IgD-negative memory B cell (primary cell): ENCODE results near the gene GFRA1. TPM values are rescaled to one million over a fixed set of nuclear protein-coding genes. Genes with fewer than 3 reads are reported as not detected.
"Not testable (repeated sequence)": the region's sequence is repeated elsewhere in the genome, so short reads cannot be mapped to it uniquely, and the experiment has no call there.

Source experiments
- H3K27ac Mint-ChIP-seq, 3 donors: one replicate each; pipeline ENCODE4 v1.8.0; 2020 to 2022; ENCODE audit warnings: mild to moderate bottlenecking in 3 of 3, mixed read lengths in 3 of 3, moderate library complexity in 1 of 3
- H3K27me3 Mint-ChIP-seq: one replicate; pipeline ENCODE4 v1.8.0; 2021; ENCODE audit warnings: mixed read lengths
- H3K36me3 Mint-ChIP-seq: one replicate; pipeline ENCODE4 v1.8.0; 2020; ENCODE audit warnings: mild to moderate bottlenecking, mixed read lengths
- H3K4me1 Mint-ChIP-seq, 3 donors: one replicate each; pipeline ENCODE4 v1.8.0; 2020 to 2022; ENCODE audit warnings: mixed read lengths in 3 of 3, mild to moderate bottlenecking in 1 of 3
- H3K4me3 Mint-ChIP-seq, 4 donors: one replicate each; pipeline ENCODE4 v1.8.0; 2020 to 2022; ENCODE audit warnings: mild to moderate bottlenecking in 4 of 4, mixed read lengths in 4 of 4, moderate library complexity in 3 of 4
- H3K9me3 Mint-ChIP-seq, 3 donors: one replicate each; pipeline ENCODE4 v1.8.0; 2020 to 2021; ENCODE audit warnings: mixed read lengths in 3 of 3, mild to moderate bottlenecking in 1 of 3
- polyA plus RNA-seq: library from polyadenylated mRNA; unstranded; fragments of 300-500 nt; fragmentation: Illumina TruSeq; gene quantifications from one replicate; pipeline ENCODE4 v1.2.3, GENCODE V29; 2021

Gene GFRA1
- polyA plus RNA-seq, 1 donor from 2014 or later = not detected

DNA sequence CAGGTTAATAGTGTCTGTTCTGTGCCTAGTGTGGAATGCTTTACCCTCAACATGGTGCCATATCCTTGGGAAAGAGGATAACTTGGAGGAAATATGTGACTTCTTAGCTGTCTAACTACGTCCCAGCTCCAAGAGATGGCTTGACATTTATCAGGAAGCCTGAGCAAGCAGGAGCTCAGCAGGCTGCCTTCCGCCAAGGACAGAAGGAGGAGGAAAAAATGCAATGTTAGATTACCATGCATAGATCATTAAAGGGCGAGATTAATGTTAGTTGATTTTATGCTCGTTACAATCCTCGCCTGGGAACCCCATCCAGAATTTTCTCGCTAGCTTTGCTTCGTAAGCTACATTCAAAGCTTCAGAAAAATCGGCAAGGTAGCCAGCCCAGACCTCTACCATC lies 97.8 kb downstream of the GFRA1 start:
- H3K36me3 Mint-ChIP-seq = peaks cover 1% of the 10 kb centered on the region
- no peak overlapping the region for H3K27ac Mint-ChIP-seq
- H3K9me3 Mint-ChIP-seq = peaks cover 0 to 2% (median 2%) of the 10 kb centered on the region in 3 donors
- no peak overlapping the region for H3K4me3 Mint-ChIP-seq
- no peaks in the 10 kb centered on the region for H3K27me3 Mint-ChIP-seq
- H3K4me1 Mint-ChIP-seq = no peaks in the 10 kb centered on the region

DNA sequence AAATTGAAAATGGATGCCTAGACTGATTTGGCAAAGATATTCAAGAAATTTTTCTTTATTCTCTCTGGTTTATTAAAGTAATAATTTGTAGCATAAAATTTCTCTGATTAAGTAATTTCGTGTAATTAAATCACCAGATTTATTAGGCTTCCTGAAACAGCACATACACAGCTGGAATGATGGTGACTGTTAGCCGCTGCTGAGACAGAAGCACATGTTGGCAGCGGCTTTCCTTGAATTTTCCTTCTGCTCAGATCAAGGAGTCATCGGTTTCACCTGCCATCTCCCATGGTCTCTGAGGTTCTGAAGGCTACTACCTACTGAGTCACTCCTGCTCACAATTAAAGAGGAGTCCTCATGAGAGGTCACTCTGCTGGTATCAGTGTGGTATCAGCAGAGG lies 101.5 kb downstream of the GFRA1 start:
- no peak overlapping the region for H3K27ac Mint-ChIP-seq

DNA sequence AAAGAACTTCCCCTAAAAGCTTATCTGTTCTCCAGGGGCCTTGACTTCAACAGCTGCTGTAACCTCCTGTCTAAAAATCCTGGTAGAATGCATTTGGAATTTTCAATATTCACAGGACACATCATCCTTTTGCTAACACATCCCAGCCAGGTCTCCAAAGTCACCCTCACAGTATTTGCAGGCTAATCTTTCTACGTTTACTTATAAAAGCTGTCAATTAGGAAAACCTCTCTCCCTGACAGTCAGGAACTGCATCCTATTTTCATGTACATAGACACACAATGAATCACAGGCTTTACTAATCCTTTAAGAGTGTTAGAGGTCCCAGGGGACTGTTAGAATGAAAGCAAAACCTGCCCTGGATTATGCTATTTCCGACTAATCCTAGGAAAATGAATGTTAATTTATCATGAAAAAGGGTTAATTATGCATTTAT lies 102.2 kb downstream of the GFRA1 start:
- H3K27me3 Mint-ChIP-seq = peaks cover 2% of the 10 kb centered on the region
- no peak overlapping the region for H3K27ac Mint-ChIP-seq
- no peak overlapping the region for H3K4me3 Mint-ChIP-seq
- no peaks in the 10 kb centered on the region for H3K36me3 Mint-ChIP-seq
- peaks cover 3 to 11% (median 5%) of the 10 kb centered on the region in 3 donors for H3K9me3 Mint-ChIP-seq
- H3K4me1 Mint-ChIP-seq = no peaks in the 10 kb centered on the region

More for the DNA sequence above, 101.5 kb downstream of the GFRA1 start:
- peaks cover 2% of the 10 kb centered on the region for H3K27me3 Mint-ChIP-seq
- H3K9me3 Mint-ChIP-seq = peaks cover 0 to 4% (median 2%) of the 10 kb centered on the region in 3 donors
- no peaks in the 10 kb centered on the region for H3K4me1 Mint-ChIP-seq
- H3K4me3 Mint-ChIP-seq = no peak overlapping the region
- H3K36me3 Mint-ChIP-seq = no peaks in the 10 kb centered on the region

DNA sequence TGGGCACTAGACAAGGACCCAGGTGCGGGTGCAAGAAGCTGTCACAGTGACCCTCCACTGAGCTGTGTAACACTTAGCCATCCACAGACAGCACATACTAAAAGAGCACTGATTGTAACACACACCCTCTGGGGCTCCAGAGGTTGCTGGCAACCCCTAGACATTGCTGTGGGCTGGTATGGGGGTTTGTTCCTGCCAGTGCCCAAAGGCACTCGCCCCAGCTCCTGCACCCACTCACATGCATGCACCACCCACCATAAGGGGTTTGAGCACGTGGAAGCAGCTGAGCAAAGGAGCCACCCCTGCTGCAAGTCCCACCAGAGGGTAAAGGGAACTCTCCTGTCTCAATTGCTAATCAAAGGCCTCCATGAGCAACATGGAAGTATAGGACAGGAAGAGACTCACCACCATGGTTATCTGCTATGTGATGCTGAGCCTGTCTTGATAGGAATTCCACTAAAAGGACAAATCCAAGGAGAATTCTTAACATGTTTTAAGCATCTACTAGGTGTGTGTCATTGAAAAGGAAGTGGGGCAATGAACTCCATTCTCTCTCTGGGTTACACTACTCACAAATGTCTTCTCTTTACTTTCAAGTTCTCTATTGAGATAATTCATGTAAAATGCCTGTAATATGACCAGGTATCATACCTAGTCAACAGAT lies 103.1 kb downstream of the GFRA1 start:
- no peak overlapping the region for H3K4me3 Mint-ChIP-seq
- H3K36me3 Mint-ChIP-seq = no peaks in the 10 kb centered on the region
- peaks cover 2% of the 10 kb centered on the region for H3K27me3 Mint-ChIP-seq
- no peak overlapping the region for H3K27ac Mint-ChIP-seq
- H3K4me1 Mint-ChIP-seq = no peaks in the 10 kb centered on the region
- peaks cover 4 to 12% (median 5%) of the 10 kb centered on the region in 3 donors for H3K9me3 Mint-ChIP-seq

DNA sequence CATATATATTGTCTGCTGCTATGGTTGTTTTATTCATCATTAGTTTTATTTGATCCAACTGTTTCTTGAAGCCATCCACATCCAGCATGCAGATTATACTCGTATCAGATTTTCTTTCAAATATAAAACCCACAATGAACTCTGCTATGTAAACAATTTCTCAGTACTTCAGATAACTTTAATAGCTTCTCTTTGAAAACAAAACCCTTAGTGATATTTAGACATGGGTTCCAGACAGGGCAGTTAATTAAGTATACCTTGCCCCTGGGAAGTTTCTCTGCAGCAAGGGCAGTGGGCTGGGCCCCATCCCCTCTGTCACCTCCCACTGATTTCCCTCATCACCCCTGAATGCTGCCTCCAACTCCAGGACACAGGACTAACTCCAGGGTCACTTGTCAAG lies 104.3 kb downstream of the GFRA1 start:
- Mint-ChIP-seq H3K27me3 (peaks cover 2% of the 10 kb centered on the region), H3K9me3 (peaks cover 5 to 12% (median 7%) of the 10 kb centered on the region in 3 donors), H3K27ac (no peak overlapping the region), H3K36me3 (no peaks in the 10 kb centered on the region), H3K4me3 (no peak overlapping the region), H3K4me1 (no peaks in the 10 kb centered on the region)

DNA sequence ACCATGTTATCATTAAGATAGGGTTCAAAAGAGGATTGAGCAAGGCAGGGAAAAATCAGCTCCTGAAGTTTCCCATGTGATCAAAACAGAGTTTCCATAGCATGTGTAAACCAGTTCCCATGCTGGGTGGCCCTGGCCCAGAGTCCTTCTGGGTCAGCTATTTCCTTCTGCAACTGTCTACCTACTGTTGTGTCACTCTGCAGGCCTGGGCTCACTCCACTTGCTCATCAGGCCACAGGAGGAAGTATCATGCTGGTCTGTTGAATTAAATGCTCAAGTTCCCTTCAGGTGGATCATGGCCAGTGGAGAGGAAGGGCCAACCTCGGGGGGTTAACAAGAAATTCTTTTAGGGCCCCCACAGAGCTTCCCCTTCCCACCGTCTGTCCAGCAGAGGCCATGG lies 104.7 kb downstream of the GFRA1 start:
- Mint-ChIP-seq H3K27ac (no peak overlapping the region), H3K9me3 (peaks cover 5 to 12% (median 7%) of the 10 kb centered on the region in 3 donors), H3K4me3 (no peak overlapping the region), H3K27me3 (peaks cover 2% of the 10 kb centered on the region), H3K36me3 (no peaks in the 10 kb centered on the region), H3K4me1 (no peaks in the 10 kb centered on the region)

DNA sequence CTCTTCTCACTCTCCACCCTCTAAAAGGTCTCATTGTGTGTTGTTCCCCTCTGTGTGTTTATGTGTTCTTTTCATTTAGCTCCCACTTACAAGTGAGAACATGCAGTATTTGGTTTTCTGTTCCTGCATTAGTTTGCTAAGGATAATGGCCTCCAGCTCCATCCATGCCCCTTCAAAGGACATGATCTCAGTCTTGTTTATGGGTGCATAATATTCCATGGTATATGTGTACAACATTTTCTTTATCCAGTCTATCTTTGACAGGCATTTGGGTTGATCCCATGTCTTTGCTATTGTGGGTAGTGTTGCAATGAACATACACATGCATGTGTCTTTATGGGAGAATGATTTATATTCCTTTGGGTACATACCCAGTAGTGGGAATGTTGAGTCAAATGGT lies 107.1 kb downstream of the GFRA1 start:
- not testable (repeated sequence) for H3K36me3 Mint-ChIP-seq, H3K27me3 Mint-ChIP-seq, H3K4me1 Mint-ChIP-seq, H3K4me3 Mint-ChIP-seq
- Mint-ChIP-seq H3K9me3 (peaks cover 5 to 12% (median 7%) of the 10 kb centered on the region in 3 donors), H3K27ac (peak overlapping the region in 1 of 3 donors; percentile 60)

DNA sequence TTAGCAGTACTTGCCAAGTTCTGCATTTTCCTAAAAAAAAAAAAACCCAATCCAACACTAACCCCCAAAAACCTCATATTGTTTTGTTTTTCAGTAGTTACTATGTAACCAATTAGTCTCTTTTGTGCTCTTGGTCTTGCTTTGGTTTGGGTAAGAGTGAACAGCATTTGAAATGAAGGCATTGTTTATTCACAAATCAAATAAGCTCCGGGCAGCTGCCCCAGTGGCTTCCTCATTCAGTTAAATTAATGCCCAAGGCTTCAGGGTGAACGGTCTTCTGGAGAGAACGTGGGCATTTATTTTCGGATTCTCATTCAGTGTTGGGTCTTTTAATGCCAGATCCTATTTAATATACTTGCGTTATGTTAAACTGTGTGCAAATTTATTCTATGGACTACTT lies 108.7 kb downstream of the GFRA1 start:
- Mint-ChIP-seq H3K36me3 (peaks cover 1% of the 10 kb centered on the region), H3K4me3 (no peak overlapping the region), H3K4me1 (no peaks in the 10 kb centered on the region), H3K27me3 (peaks cover 2% of the 10 kb centered on the region), H3K27ac (no peak overlapping the region), H3K9me3 (peaks cover 4 to 8% (median 7%) of the 10 kb centered on the region in 3 donors)

DNA sequence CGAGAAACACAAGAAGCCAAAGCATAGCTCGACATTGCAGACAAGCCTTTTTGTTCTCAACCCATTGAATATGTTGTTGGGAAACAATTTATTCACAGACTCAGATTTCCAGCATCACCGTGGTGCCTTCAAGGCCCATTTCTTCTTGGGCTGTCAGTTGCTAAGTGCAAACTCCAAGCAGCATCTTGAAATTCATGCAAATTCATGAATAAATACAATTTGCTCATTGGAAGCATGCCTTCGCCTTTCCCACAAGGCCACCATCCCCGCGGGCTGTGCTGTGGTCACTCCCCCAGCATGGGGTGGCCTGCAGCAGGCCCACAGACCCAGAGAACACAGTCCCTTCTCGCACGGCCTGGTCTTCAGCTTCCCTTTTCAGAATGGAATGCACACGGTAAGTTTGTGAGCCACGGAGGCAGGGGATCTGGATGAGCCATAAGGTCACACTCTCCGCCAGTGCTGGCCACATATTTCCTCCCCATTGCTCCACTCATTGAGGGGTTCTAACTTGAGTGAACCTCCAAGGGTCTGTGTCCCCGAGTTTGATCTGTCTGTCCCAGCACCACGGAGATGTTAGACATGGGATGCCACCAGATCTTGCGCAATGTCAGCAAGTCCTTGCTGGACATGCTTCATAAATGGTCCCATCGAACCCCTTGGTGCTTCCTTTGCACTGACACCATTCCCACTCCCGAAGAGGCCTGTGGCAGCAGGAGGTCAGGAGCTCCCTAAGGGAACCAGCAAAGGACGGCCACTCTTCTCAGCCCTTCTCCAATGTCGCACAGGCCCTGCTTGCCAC lies 109.5 kb downstream of the GFRA1 start:
- H3K4me3 Mint-ChIP-seq = no peak overlapping the region
- peaks cover 4 to 8% (median 7%) of the 10 kb centered on the region in 3 donors for H3K9me3 Mint-ChIP-seq
- no peaks in the 10 kb centered on the region for H3K4me1 Mint-ChIP-seq
- H3K27me3 Mint-ChIP-seq = peaks cover 2% of the 10 kb centered on the region
- peaks cover 1% of the 10 kb centered on the region for H3K36me3 Mint-ChIP-seq
- H3K27ac Mint-ChIP-seq = no peak overlapping the region

DNA sequence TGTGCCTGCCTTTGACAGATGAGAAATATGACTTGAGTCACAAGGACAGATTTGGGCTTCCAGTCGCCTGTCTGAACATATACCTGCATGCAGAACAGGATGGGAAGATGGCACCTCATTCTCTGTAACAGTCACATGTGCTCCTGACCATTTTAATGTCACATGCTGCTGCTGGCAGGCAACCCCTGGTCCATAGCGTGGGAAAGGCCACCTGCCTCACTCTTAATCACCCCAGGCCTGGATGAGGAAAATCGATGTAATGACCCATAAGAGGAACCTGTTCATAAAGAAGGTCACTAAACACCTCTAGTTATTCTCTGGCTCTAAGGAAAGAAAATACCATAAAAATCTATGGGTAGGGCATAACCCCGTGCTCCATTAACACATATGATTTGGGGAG lies 110.2 kb downstream of the GFRA1 start:
- H3K36me3 Mint-ChIP-seq = peaks cover 1% of the 10 kb centered on the region
- H3K27ac Mint-ChIP-seq = no peak overlapping the region
- H3K4me3 Mint-ChIP-seq = no peak overlapping the region
- peaks cover 2% of the 10 kb centered on the region for H3K27me3 Mint-ChIP-seq
- H3K4me1 Mint-ChIP-seq = no peaks in the 10 kb centered on the region
- peaks cover 4 to 8% (median 7%) of the 10 kb centered on the region in 3 donors for H3K9me3 Mint-ChIP-seq

DNA sequence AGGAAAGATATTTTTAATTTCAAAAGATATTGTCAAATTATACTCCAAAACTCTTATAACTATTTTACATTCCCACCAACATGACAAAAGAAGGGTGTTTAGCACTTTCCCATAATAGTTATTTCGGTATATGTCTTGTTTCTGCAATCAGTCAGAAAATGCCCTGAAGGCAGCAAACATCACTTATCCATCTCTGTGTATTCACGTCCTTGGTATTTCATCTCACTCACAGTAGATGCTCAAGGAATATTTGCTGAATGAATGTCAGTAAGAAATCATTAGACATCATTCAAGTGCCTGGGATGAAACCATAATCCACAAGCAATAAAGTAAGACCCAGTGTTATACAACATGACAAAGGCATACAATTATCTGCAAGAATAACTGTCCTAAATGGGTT lies 112.7 kb downstream of the GFRA1 start:
- no peaks in the 10 kb centered on the region for H3K27me3 Mint-ChIP-seq
- H3K4me3 Mint-ChIP-seq = no peak overlapping the region
- H3K36me3 Mint-ChIP-seq = peaks cover 1% of the 10 kb centered on the region
- peaks cover 0 to 5% (median 1%) of the 10 kb centered on the region in 3 donors for H3K9me3 Mint-ChIP-seq
- no peaks in the 10 kb centered on the region for H3K4me1 Mint-ChIP-seq
- H3K27ac Mint-ChIP-seq = no peak overlapping the region

DNA sequence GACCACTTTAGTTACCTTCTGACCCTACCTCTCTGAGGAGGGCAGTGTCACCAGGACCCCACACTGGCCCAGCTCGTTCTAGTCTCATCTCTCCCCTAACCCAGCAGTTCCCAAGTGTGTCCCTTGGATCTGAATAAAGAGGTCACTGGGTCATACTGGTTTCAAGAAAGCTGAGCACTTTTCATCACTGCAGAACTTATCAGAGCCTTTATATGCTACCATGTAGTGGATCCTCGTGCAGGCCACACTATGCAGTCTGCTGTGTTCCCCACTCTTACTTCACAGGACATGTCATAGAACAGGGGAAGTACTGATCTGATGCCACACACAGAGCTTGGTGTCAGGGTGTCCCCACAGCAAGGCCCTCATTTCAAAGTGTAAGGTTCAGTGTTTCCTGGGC lies 113.8 kb downstream of the GFRA1 start:
- Mint-ChIP-seq H3K4me1 (no peaks in the 10 kb centered on the region), H3K36me3 (peaks cover 1% of the 10 kb centered on the region), H3K9me3 (peaks cover 0 to 2% (median 1%) of the 10 kb centered on the region in 3 donors), H3K4me3 (no peak overlapping the region), H3K27ac (no peak overlapping the region), H3K27me3 (no peaks in the 10 kb centered on the region)

DNA sequence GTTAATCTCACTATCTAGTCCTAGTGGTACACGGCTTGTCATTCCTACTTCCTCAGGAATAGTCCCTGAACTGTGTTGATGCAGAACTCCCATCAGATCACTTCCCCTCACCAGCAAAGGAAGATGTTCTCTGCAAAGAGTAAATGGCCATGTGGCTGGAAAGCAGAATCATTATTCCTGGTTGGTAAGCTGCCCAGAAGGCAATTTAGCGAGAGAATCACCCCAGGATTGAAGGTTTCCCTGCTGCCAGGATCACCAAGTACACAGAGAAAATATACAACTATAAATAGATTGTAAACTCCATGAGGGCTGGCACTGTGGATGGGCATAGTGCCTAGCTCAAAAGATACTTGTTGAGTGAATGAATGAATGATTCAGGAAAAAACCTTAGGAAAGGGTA lies 115.0 kb downstream of the GFRA1 start:
- Mint-ChIP-seq H3K9me3 (peaks cover 0 to 2% (median 1%) of the 10 kb centered on the region in 3 donors), H3K27ac (no peak overlapping the region), H3K4me1 (no peaks in the 10 kb centered on the region), H3K4me3 (no peak overlapping the region), H3K36me3 (peaks cover 1% of the 10 kb centered on the region), H3K27me3 (no peaks in the 10 kb centered on the region)

DNA sequence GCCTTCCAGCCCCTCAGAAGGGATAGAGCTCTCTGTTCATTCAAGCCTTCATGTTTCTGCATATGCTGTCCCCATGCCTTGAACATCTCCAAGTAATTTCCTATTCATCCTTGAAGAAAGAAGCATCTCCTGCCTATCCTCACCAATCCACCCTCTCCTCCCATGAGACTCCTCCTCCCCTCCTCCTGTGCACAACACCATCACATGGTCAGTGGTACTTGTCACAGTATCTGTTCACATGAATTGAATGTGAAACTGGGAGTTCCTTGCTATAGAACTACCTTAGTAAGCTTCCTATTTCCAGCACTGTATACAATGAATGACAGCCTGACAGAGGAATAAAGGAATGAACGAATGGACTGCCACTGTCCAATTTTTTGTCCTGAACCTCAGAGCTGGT lies 115.5 kb downstream of the GFRA1 start:
- peaks cover 0 to 2% (median 1%) of the 10 kb centered on the region in 3 donors for H3K9me3 Mint-ChIP-seq
- no peak overlapping the region for H3K27ac Mint-ChIP-seq
- H3K36me3 Mint-ChIP-seq = peaks cover 1% of the 10 kb centered on the region
- no peaks in the 10 kb centered on the region for H3K4me1 Mint-ChIP-seq
- no peak overlapping the region for H3K4me3 Mint-ChIP-seq
- no peaks in the 10 kb centered on the region for H3K27me3 Mint-ChIP-seq

DNA sequence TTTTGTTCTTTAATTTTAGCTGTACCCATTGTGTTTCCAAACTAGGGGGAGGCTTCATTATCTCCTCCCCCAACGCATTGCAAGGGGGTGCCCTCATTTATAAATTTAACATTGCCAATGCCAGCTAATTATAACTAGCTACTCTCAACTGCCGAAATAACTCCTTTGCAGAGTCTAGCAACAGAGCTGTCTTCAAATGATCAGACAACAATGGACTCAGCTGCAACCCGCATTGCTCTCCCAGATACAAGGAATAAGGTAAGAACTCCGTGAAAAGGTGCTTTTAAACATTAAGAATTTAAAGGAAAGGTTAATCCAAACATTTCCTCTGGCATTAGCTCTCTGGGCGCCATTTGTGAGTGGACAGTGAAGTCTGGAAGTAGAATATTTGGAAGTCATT lies 116.2 kb downstream of the GFRA1 start:
- H3K4me1 Mint-ChIP-seq = no peaks in the 10 kb centered on the region
- H3K27ac Mint-ChIP-seq = no peak overlapping the region
- peaks cover 0 to 2% (median 1%) of the 10 kb centered on the region in 3 donors for H3K9me3 Mint-ChIP-seq

More for the DNA sequence above, 116.2 kb downstream of the GFRA1 start:
- Mint-ChIP-seq H3K36me3 (no peaks in the 10 kb centered on the region), H3K27me3 (no peaks in the 10 kb centered on the region), H3K4me3 (no peak overlapping the region)
